Adipocyte (in vitro differentiated cells): ENCODE measurements around the gene OLFML2B.

Experiments
- DNase-seq: peaks from one replicate; pipeline ENCODE4 v3.0.0-alpha.2; 2015; ENCODE audit warnings: low read depth
- H3K27me3 ChIP-seq: replicated peaks from 2 replicates; pipeline ENCODE4 v1.7.0; 2013; ENCODE audit warnings: mild to moderate bottlenecking, low read length, moderate library complexity; ENCODE audit not compliant: control insufficient read depth, insufficient read depth
- H3K36me3 ChIP-seq: 2 replicates; pipeline ENCODE4 v1.7.0; 2013; ENCODE audit warnings: low read length, mild to moderate bottlenecking, moderate library complexity; ENCODE audit not compliant: control insufficient read depth, insufficient read depth, severe bottlenecking
- H3K4me1 ChIP-seq: 2 replicates; pipeline ENCODE4 v1.7.0; 2013; ENCODE audit warnings: mild to moderate bottlenecking, low read length, moderate library complexity; ENCODE audit not compliant: control insufficient read depth, insufficient read depth
- H3K4me3 ChIP-seq: 2 replicates; pipeline ENCODE4 v1.7.0; 2013; ENCODE audit warnings: mild to moderate bottlenecking, low read length, moderate library complexity
- H3K9ac ChIP-seq: 2 replicates; pipeline ENCODE4 v1.7.0; 2013; ENCODE audit warnings: mild to moderate bottlenecking, low read length, moderate library complexity
- H3K9me3 ChIP-seq: 2 replicates; pipeline ENCODE4 v1.7.0; 2013; ENCODE audit warnings: mild to moderate bottlenecking, low read length, moderate library complexity; ENCODE audit not compliant: control insufficient read depth

The OLFML2B gene

GRCh38 chr1:161989108-161989507 is 34.6 kb downstream of the OLFML2B start:
- no peaks in the 10 kb centered on the region for H3K4me1 ChIP-seq
- DNase-seq = no peak
- no peak overlapping the region for H3K4me3 ChIP-seq
- H3K9me3 ChIP-seq = peaks cover 7% of the 10 kb centered on the region
- no peak overlapping the region for H3K9ac ChIP-seq
- no peaks in the 10 kb centered on the region for H3K27me3 ChIP-seq
- H3K36me3 ChIP-seq = peaks cover 5% of the 10 kb centered on the region

DNA sequence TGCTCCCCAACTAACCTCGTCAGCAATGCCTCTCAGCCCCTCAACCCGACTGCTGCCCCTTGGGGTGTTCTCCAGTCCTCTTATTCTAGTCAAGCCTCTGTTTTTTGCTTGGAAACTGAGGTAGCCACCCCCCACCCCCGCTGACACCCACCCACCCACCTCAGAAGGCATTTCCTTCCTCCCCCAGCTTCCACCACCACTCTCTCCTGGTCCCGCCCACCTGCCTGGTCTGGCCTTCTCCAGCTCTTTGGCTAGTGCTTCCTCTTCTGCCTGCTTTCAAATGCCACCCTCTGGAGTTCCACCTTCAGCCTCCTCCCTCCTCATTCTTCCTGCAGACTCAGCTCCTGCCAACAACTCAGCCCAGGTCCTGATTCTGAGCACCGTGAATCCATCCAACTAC is 35.3 kb downstream of the OLFML2B start:
- DNase-seq = no peak
- H3K9ac ChIP-seq = no peak overlapping the region

DNA sequence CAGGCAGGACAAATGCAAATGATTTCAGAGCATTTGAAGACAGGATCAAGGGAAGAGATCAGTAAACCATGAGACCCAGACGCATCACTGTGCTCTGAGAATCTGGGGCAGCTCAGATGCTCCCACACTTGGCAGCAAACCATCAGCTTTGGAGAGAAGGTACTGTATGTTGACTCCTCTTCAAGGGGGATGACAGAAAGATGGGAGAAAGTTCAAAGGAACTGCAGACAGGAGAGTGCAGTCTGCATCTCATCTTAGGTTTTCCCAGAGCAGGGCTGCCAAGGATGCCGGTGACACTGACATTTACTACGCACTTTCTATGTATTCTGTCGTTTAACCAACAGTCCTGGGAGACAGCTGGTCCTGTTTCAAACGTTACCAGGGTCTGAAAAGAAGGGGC is 35.8 kb downstream of the OLFML2B start:
- Histone ChIP-seq H3K9me3 (peaks cover 7% of the 10 kb centered on the region), H3K9ac (no peak overlapping the region), H3K36me3 (peaks cover 3% of the 10 kb centered on the region), H3K27me3 (no peaks in the 10 kb centered on the region), H3K4me1 (no peaks in the 10 kb centered on the region), H3K4me3 (no peak overlapping the region)
- no peak for DNase-seq

More for the DNA sequence above, 35.3 kb downstream of the OLFML2B start:
- Histone ChIP-seq H3K27me3 (no peaks in the 10 kb centered on the region), H3K4me1 (no peaks in the 10 kb centered on the region), H3K4me3 (no peak overlapping the region), H3K36me3 (peaks cover 8% of the 10 kb centered on the region), H3K9me3 (peaks cover 7% of the 10 kb centered on the region)

- Histone ChIP-seq H3K27me3 (no peaks in the 10 kb centered on the region), H3K36me3 (peaks cover 3% of the 10 kb centered on the region), H3K4me3 (no peak overlapping the region), H3K9me3 (peaks cover 7% of the 10 kb centered on the region), H3K4me1 (no peaks in the 10 kb centered on the region), H3K9ac (no peak overlapping the region)
- no peak for DNase-seq
Measured at GRCh38 chr1:161987303-161987702, 36.4 kb downstream of the OLFML2B start.

GRCh38 chr1:161986328-161986727 is 37.3 kb downstream of the OLFML2B start:
- no peak overlapping the region for H3K4me3 ChIP-seq
- H3K4me1 ChIP-seq = no peaks in the 10 kb centered on the region
- H3K9me3 ChIP-seq = peaks cover 7% of the 10 kb centered on the region
- H3K36me3 ChIP-seq = peaks cover 3% of the 10 kb centered on the region
- DNase-seq = no peak
- no peaks in the 10 kb centered on the region for H3K27me3 ChIP-seq
- H3K9ac ChIP-seq = no peak overlapping the region

DNA sequence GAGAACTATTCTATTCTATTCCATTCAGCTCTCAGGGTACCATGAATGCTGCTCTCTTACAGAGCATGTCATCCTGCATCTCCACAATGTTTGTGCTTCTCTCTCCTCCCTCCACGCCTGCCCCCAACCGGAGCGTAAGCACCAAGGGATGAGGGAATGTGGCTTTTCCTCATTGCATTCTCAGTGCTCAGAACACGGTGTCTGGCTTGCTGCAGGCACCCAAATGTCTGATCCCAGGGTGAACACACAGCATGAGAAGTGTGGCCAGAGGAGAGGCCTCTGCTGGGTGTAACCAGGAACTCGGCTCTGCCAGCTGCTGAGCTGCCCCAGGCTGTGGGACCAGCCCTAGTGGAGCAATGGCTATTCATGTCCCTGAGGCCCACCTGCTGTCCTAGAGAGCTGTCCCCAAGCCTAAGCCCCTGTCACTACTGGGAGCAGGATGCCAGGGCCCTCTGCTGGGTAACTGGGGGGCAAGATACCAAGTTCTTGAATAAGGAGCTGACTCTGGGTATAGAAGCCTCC is 38.3 kb downstream of the OLFML2B start:
- Histone ChIP-seq H3K9me3 (peaks cover 7% of the 10 kb centered on the region), H3K9ac (no peak overlapping the region), H3K4me1 (peaks cover 7% of the 10 kb centered on the region), H3K27me3 (no peaks in the 10 kb centered on the region), H3K4me3 (no peak overlapping the region), H3K36me3 (peaks cover 3% of the 10 kb centered on the region)
- no peak for DNase-seq

GRCh38 chr1:161983725-161984124 is 39.9 kb downstream of the OLFML2B start:
- Histone ChIP-seq H3K4me1 (peaks cover 7% of the 10 kb centered on the region), H3K36me3 (peaks cover 3% of the 10 kb centered on the region), H3K9me3 (peaks cover 7% of the 10 kb centered on the region), H3K27me3 (no peaks in the 10 kb centered on the region), H3K9ac (no peak overlapping the region), H3K4me3 (no peak overlapping the region)
- no peak for DNase-seq

DNA sequence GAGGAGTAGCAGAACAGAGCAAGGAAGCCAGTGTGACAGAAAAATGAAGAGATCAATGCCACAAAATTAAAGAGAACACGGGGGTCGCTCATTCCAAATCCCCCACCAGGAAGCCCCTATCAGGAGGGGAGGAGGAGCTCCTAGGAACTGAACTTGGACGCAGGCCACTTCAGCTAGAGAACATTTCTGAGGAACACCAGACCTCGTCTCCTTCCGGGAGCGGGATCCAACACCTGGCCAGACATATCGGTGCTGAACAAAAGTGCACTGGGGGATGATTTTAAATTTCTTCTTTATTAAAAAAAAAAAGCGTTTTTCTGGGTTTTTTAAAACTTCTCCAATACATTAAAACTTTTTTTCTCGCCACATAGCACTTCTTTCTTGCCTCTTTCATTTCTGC is 40.8 kb downstream of the OLFML2B start:
- Histone ChIP-seq H3K27me3 (no peaks in the 10 kb centered on the region), H3K9me3 (peaks cover 7% of the 10 kb centered on the region), H3K4me3 (no peak overlapping the region), H3K9ac (no peak overlapping the region), H3K4me1 (peaks cover 7% of the 10 kb centered on the region), H3K36me3 (peaks cover 3% of the 10 kb centered on the region)
- DNase-seq = no peak

DNA sequence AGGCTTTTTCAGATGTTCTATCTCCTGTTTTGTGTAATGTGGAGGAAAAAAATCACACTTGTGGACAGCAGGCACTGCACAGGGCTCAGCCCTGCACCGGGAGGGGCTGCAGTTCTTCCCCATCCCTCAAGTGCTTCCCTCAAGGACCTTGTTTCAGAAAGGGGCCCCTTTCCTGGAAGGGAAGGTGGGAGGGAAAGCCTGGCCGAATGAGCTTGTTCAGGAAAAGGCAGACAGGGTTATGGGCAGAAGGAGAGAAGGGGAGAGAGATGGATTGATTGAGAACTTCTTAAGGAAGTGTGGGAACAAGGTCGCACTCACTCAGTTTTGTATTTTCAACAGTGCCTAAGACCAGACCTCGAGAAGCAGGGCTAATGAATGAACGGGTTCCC is 41.2 kb downstream of the OLFML2B start:
- Histone ChIP-seq H3K9me3 (peaks cover 5% of the 10 kb centered on the region), H3K36me3 (peaks cover 3% of the 10 kb centered on the region), H3K4me3 (no peak overlapping the region), H3K27me3 (no peaks in the 10 kb centered on the region), H3K4me1 (peaks cover 7% of the 10 kb centered on the region), H3K9ac (no peak overlapping the region)
- DNase-seq = no peak

DNA sequence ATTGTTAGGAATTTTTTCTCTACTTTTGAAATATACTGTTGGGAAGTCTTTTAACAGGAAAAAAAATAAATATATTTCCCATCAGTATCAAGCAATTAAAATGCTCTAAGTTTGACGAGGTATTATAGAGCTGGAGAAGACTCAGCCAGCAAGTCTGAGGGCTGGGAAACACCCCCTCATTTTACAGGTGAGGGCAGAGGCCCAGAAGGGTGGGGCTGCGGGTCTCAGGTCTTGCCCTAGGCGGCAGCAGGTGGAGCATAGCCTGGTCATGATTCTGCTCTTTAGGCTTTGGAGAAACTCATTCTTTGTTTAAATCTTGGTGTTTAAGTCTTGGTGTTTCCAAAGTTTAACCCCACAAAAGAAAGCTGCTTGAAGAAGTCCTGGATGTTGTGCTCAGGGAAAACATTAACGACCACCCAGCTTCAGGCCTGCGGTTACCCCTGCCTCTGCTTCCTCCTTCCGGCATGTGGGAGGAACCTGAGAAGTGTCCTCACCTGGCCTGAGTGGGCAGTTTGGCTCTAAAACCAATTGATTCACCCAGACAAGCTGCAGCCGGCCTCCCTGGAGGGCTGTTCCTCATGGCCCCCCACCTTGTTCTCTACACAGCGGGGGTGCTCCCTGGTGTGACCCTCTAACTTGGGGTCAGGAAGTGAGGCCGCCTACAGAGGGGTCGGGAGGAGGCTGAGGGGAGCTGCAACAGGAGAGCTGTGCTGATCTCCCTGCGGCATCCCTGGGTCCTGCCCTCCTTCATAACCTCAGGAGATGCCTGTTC is 41.7 kb downstream of the OLFML2B start:
- Histone ChIP-seq H3K27me3 (no peaks in the 10 kb centered on the region), H3K36me3 (peaks cover 3% of the 10 kb centered on the region), H3K4me3 (no peak overlapping the region), H3K4me1 (peaks cover 7% of the 10 kb centered on the region), H3K9me3 (no peaks in the 10 kb centered on the region), H3K9ac (no peak overlapping the region)
- no peak for DNase-seq

GRCh38 chr1:161981126-161981525 is 42.5 kb downstream of the OLFML2B start:
- no peak overlapping the region for H3K4me3 ChIP-seq
- H3K27me3 ChIP-seq = no peaks in the 10 kb centered on the region

More at GRCh38 chr1:161981126-161981525, 42.5 kb downstream of the OLFML2B start:
- H3K9ac ChIP-seq = no peak overlapping the region
- DNase-seq = no peak
- peaks cover 7% of the 10 kb centered on the region for H3K4me1 ChIP-seq
- H3K9me3 ChIP-seq = no peaks in the 10 kb centered on the region
- H3K36me3 ChIP-seq = peaks cover 3% of the 10 kb centered on the region
